H9 (cell line): ENCODE results near the gene CENPP. TPM values are rescaled to one million over a fixed set of nuclear protein-coding genes. Genes with fewer than 3 reads are reported as not detected.

ENCODE experiments used
- DNase-seq: peaks from one replicate; pipeline ENCODE4 v3.0.0-alpha.2; 2017
- H2AFZ ChIP-seq: one replicate; pipeline ENCODE4 v1.6.1; 2013; ENCODE audit warnings: mild to moderate bottlenecking, low read length, control low read depth, moderate library complexity
- H2AK5ac ChIP-seq: 2 replicates; pipeline ENCODE4 v1.6.1; 2013; ENCODE audit warnings: low read length, control low read depth, mixed read lengths; ENCODE audit not compliant: insufficient read length
- H2BK120ac ChIP-seq: one replicate; pipeline ENCODE4 v1.6.1; 2013; ENCODE audit warnings: low read depth, mild to moderate bottlenecking, low read length, control low read depth, inconsistent platforms; ENCODE audit not compliant: poor library complexity, severe bottlenecking
- H2BK12ac ChIP-seq: 2 replicates; pipeline ENCODE4 v1.6.1; 2013; ENCODE audit warnings: low read length, control low read depth, mixed read lengths, low read depth; ENCODE audit not compliant: insufficient read length
- H2BK15ac ChIP-seq: 2 replicates; pipeline ENCODE4 v1.6.1; 2013; ENCODE audit warnings: low read depth, low read length, control low read depth
- H2BK20ac ChIP-seq: one replicate; pipeline ENCODE4 v1.6.1; 2013; ENCODE audit warnings: low read depth, mild to moderate bottlenecking, low read length, control low read depth, inconsistent platforms; ENCODE audit not compliant: poor library complexity, severe bottlenecking
- H2BK5ac ChIP-seq: 2 replicates; pipeline ENCODE4 v1.6.1; 2013; ENCODE audit warnings: low read length, control low read depth, mixed read lengths; ENCODE audit not compliant: insufficient read length
- H3K14ac ChIP-seq: 2 replicates; pipeline ENCODE4 v1.6.1; 2013; ENCODE audit warnings: low read length, control low read depth; ENCODE audit not compliant: insufficient read depth
- H3K18ac ChIP-seq: 2 replicates; pipeline ENCODE4 v1.6.1; 2013; ENCODE audit warnings: low read depth, mild to moderate bottlenecking, mixed read lengths, low read length, control low read depth; ENCODE audit not compliant: insufficient read length
- H3K23ac ChIP-seq: 2 replicates; pipeline ENCODE4 v1.6.1; 2013; ENCODE audit warnings: low read length, control low read depth, mixed read lengths, low read depth; ENCODE audit not compliant: insufficient read length
- H3K23me2 ChIP-seq: 2 replicates; pipeline ENCODE4 v1.6.1; 2013; ENCODE audit warnings: low read depth, mild to moderate bottlenecking, mixed read lengths, low read length, control low read depth; ENCODE audit not compliant: insufficient read length, poor library complexity, severe bottlenecking
- H3K27ac ChIP-seq: 2 replicates; pipeline ENCODE4 v1.5.1; 2013; ENCODE audit warnings: low read length, control low read depth, mixed read lengths, low read depth; ENCODE audit not compliant: insufficient read length
- H3K27me3 ChIP-seq: 2 replicates; pipeline ENCODE4 v1.6.1; 2013; ENCODE audit warnings: low read length, control low read depth, inconsistent platforms; ENCODE audit not compliant: insufficient read depth
- H3K4ac ChIP-seq: 2 replicates; pipeline ENCODE4 v1.6.1; 2013; ENCODE audit warnings: low read depth, mild to moderate bottlenecking, control low read depth, inconsistent platforms, low read length, moderate library complexity
- H3K4me1 ChIP-seq: 2 replicates; pipeline ENCODE4 v1.6.1; 2013; ENCODE audit warnings: low read length, control low read depth, inconsistent platforms; ENCODE audit not compliant: insufficient read depth
- H3K4me2 ChIP-seq: 2 replicates; pipeline ENCODE4 v1.6.1; 2013; ENCODE audit warnings: low read length, control low read depth, mixed read lengths; ENCODE audit not compliant: insufficient read length, insufficient read depth
- H3K56ac ChIP-seq: 2 replicates; pipeline ENCODE4 v1.6.1; 2013; ENCODE audit warnings: low read depth, mild to moderate bottlenecking, mixed read lengths, low read length, control low read depth; ENCODE audit not compliant: insufficient read length
- H3K79me1 ChIP-seq: 2 replicates; pipeline ENCODE4 v1.6.1; 2013; ENCODE audit warnings: low read depth, mild to moderate bottlenecking, moderate library complexity, low read length, control low read depth, inconsistent platforms; ENCODE audit not compliant: insufficient read depth, poor library complexity, severe bottlenecking
- H3K79me2 ChIP-seq: 2 replicates; pipeline ENCODE4 v1.6.1; 2013; ENCODE audit warnings: low read length, control low read depth, inconsistent platforms; ENCODE audit not compliant: insufficient read depth
- H3K9ac ChIP-seq: 2 replicates; pipeline ENCODE4 v1.6.1; 2013; ENCODE audit warnings: low read length, control low read depth, mixed read lengths; ENCODE audit not compliant: insufficient read length; ENCODE audit errors: extremely low read depth
- H3K9me3 ChIP-seq: one replicate; pipeline ENCODE4 v1.6.1; 2013; ENCODE audit warnings: low read depth, low read length, inconsistent platforms; ENCODE audit not compliant: control insufficient read depth
- H3T11ph ChIP-seq: one replicate; pipeline ENCODE4 v1.6.1; 2013; ENCODE audit warnings: mild to moderate bottlenecking, low read length, control low read depth, inconsistent platforms
- H4K20me1 ChIP-seq: one replicate; pipeline ENCODE4 v1.6.1; 2013; ENCODE audit not compliant: control insufficient read depth, insufficient read length, insufficient read depth
- H4K5ac ChIP-seq: 2 replicates; pipeline ENCODE4 v1.6.1; 2013; ENCODE audit warnings: low read depth, mild to moderate bottlenecking, mixed read lengths, low read length, control low read depth; ENCODE audit not compliant: insufficient read length
- H4K8ac ChIP-seq: replicated peaks from 2 replicates; pipeline ENCODE4 v1.6.1; 2013; ENCODE audit warnings: low read length, control low read depth, mixed read lengths, low read depth; ENCODE audit not compliant: insufficient read length
- H4K91ac ChIP-seq: 2 replicates; pipeline ENCODE4 v1.6.1; 2013; ENCODE audit warnings: low read depth, mild to moderate bottlenecking, moderate library complexity, mixed read lengths, low read length, control low read depth; ENCODE audit not compliant: insufficient read length
- H3K27ac Mint-ChIP-seq, 3 experiments: 2 replicates in 2 of 3; 3 replicates in 1 of 3; pipeline ENCODE4 v1.8.0; 2020 to 2021; ENCODE audit warnings: mixed read lengths in 3 of 3, mild to moderate bottlenecking in 1 of 3, moderate library complexity in 1 of 3
- H3K27me3 Mint-ChIP-seq: 2 replicates; pipeline ENCODE4 v1.8.0; 2021; ENCODE audit warnings: low read depth, mild to moderate bottlenecking, moderate library complexity, mixed read lengths
- H3K36me3 Mint-ChIP-seq, 3 experiments: 2 replicates in 2 of 3; 3 replicates in 1 of 3; pipeline ENCODE4 v1.8.0; 2020 to 2021; ENCODE audit warnings: low read depth in 3 of 3, mixed read lengths in 3 of 3; ENCODE audit not compliant: insufficient read depth in 1 of 3
- H3K4me1 Mint-ChIP-seq, 2 experiments: 2 replicates each; pipeline ENCODE4 v1.8.0; 2020; ENCODE audit warnings: mixed read lengths in 2 of 2
- H3K4me3 Mint-ChIP-seq, 2 experiments: 2 replicates in 1 of 2; 3 replicates in 1 of 2; pipeline ENCODE4 v1.8.0; 2020 to 2021; ENCODE audit warnings: mild to moderate bottlenecking in 2 of 2, mixed read lengths in 2 of 2, moderate library complexity in 1 of 2
- H3K9me3 Mint-ChIP-seq, 2 experiments: 2 replicates in 1 of 2; 3 replicates in 1 of 2; pipeline ENCODE4 v1.8.0; 2020; ENCODE audit warnings: mild to moderate bottlenecking in 2 of 2, mixed read lengths in 2 of 2, moderate library complexity in 1 of 2
- WGBS: extraction: QIAGEN DNeasy Blood & Tissue Kit; methylation state at CpG from one replicate; pipeline ENCODE4 v1.1.7; 2013; ENCODE audit warnings: missing lambda C conversion rate, low lambda C conversion rate, mixed read lengths; ENCODE audit not compliant: insufficient read length; ENCODE audit errors: extremely low coverage; 5-methylcytosine and 5-hydroxymethylcytosine counted together
- total RNA-seq: library from RNA; stranded (reverse); gene quantifications from 2 replicates; pipeline ENCODE4 v1.2.1, GENCODE V29; 2021
- TF ChIP-seq, protein P1 (sequence below): fragments of 200-600 bp; sonication (generic); conservative IDR thresholded peaks from 3 replicates; pipeline ENCODE4 v1.8.0; 2021; ENCODE audit warnings: antibody characterized with exemption, mild to moderate bottlenecking

Gene CENPP
- total RNA-seq, 1 experiment from 2014 or later, result 9.1 TPM

- peaks cover 21 to 41% (median 32%) of the 10 kb centered on the region in 3 experiments for H3K36me3 Mint-ChIP-seq
- H3K27me3 Mint-ChIP-seq, result no peaks in the 10 kb centered on the region
- no peak overlapping the region for H2BK20ac ChIP-seq
Observed at GRCh38 chr9:92341578-92341977, 15.8 kb downstream of the CENPP start.

More at GRCh38 chr9:92341578-92341977, 15.8 kb downstream of the CENPP start:
- no CpG with 5 or more reads among the region's 1 CpG for WGBS
- Histone ChIP-seq H4K20me1 (no peaks in the 10 kb centered on the region), H3K27ac (no peak overlapping the region), H3T11ph (no peak overlapping the region), H3K27me3 (no peaks in the 10 kb centered on the region), H4K91ac (no peak overlapping the region), H4K8ac (no peak overlapping the region), H2BK5ac (no peak overlapping the region), H2BK12ac (no peak overlapping the region), H3K18ac (no peak overlapping the region), H3K79me2 (no peaks in the 10 kb centered on the region), H3K56ac (no peak overlapping the region), H3K79me1 (no peaks in the 10 kb centered on the region), H2AK5ac (no peak overlapping the region), H3K4me1 (no peaks in the 10 kb centered on the region), H3K4me2 (no peak overlapping the region), H2BK15ac (no peak overlapping the region), H4K5ac (no peak overlapping the region), H3K23me2 (no peaks in the 10 kb centered on the region), H2AFZ (no peak overlapping the region), H3K14ac (no peak overlapping the region), H3K23ac (no peak overlapping the region), H3K9me3 (peaks cover 5% of the 10 kb centered on the region), H2BK120ac (no peak overlapping the region), H3K4ac (no peak overlapping the region), H3K9ac (no peak overlapping the region)
- no peak overlapping the region for H3K27ac Mint-ChIP-seq
- peaks cover 2 to 3% of the 10 kb centered on the region in 2 experiments; a peak in 3 of 4 replicates for H3K4me1 Mint-ChIP-seq
- H3K4me3 Mint-ChIP-seq, result no peak overlapping the region
- TF ChIP-seq, protein P1, sequence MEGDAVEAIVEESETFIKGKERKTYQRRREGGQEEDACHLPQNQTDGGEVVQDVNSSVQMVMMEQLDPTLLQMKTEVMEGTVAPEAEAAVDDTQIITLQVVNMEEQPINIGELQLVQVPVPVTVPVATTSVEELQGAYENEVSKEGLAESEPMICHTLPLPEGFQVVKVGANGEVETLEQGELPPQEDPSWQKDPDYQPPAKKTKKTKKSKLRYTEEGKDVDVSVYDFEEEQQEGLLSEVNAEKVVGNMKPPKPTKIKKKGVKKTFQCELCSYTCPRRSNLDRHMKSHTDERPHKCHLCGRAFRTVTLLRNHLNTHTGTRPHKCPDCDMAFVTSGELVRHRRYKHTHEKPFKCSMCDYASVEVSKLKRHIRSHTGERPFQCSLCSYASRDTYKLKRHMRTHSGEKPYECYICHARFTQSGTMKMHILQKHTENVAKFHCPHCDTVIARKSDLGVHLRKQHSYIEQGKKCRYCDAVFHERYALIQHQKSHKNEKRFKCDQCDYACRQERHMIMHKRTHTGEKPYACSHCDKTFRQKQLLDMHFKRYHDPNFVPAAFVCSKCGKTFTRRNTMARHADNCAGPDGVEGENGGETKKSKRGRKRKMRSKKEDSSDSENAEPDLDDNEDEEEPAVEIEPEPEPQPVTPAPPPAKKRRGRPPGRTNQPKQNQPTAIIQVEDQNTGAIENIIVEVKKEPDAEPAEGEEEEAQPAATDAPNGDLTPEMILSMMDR, result no peak
- H3K9me3 Mint-ChIP-seq, result peaks cover 4% of the 10 kb centered on the region in 2 experiments
- no peak for DNase-seq
